Heart right ventricle (tissue), 16 donors: ENCODE data around the gene GPR157. TPM values are rescaled to one million over a fixed set of nuclear protein-coding genes. Genes with fewer than 3 reads are reported as not detected.

Source experiments
- ATAC-seq, 8 donors: fragments of 200-7000 bp; cut with Tn5 transposase; one replicate each; pipeline ENCODE4 v1.9.1; 2020; ENCODE audit warnings: mild to moderate bottlenecking in 8 of 8, moderate library complexity in 8 of 8, moderate number of reproducible peaks in 1 of 8
- DNase-seq, 2 donors: peaks; one replicate each; pipeline ENCODE4 v3.0.0-alpha.2; 2020
- H3K27ac ChIP-seq, 10 donors: fragments of 200-600 bp; sonication (generic) in 2 of 10; one replicate each; pipeline versions ENCODE4 v1.5.0 to v1.8.0; 2020 to 2022; ENCODE audit warnings: mild to moderate bottlenecking in 3 of 10
- H3K27me3 ChIP-seq, 7 donors: fragments of 200-600 bp; one replicate each; pipeline ENCODE4 v1.8.0; 2021 to 2022; ENCODE audit warnings: mild to moderate bottlenecking in 2 of 7
- H3K36me3 ChIP-seq, 9 donors: fragments of 200-600 bp; sonication (generic) in 1 of 9; one replicate each; pipeline versions ENCODE4 v1.5.0 to v1.8.0; 2020 to 2022; ENCODE audit warnings: mild to moderate bottlenecking in 2 of 9
- H3K4me1 ChIP-seq, 9 donors: fragments of 200-600 bp; sonication (generic) in 1 of 9; one replicate each; pipeline versions ENCODE4 v1.5.0 to v1.8.0; 2020 to 2022; ENCODE audit warnings: mild to moderate bottlenecking in 4 of 9
- H3K4me3 ChIP-seq, 10 donors: fragments of 200-600 bp; sonication (generic) in 2 of 10; one replicate each; pipeline versions ENCODE4 v1.5.0 to v1.8.0; 2020 to 2022; ENCODE audit warnings: mild to moderate bottlenecking in 7 of 10, moderate library complexity in 2 of 10
- H3K9me3 ChIP-seq, 11 donors: fragments of 200-600 bp in 10 of 11; sonication (generic) in 2 of 11; one replicate each; pipeline versions ENCODE4 v1.5.0 to v1.8.0; 2013 to 2022; ENCODE audit warnings: mild to moderate bottlenecking in 2 of 11, control low read depth in 1 of 11, moderate library complexity in 1 of 11
- WGBS, 2 donors: extraction: QIAGEN DNeasy Blood & Tissue Kit; methylation state at CpG; one replicate each; pipeline ENCODE4 v1.1.7; 2013; ENCODE audit warnings: inconsistent platforms in 1 of 2; 5-methylcytosine and 5-hydroxymethylcytosine counted together
- intact Hi-C, 10 donors: fragments of 100-400 bp; cut with DNase I; formaldehyde crosslinking; loops; one replicate each; pipeline versions ENCODE4 v1.11.1 to v1.14.2; 2022
- polyA plus RNA-seq, 2 donors: library from polyadenylated mRNA; stranded (reverse); fragments of 200-250 nt; gene quantifications; one replicate each; pipeline ENCODE4 v1.2.3, GENCODE V29; 2013
- total RNA-seq, 10 donors: library from RNA; stranded (reverse); fragmentation: NEBNext Ultra II Directional in 3 of 10; extraction: Animal tissue kit (Norgen Biotek cat#: 25700) in 3 of 10; gene quantifications; one replicate each; pipeline versions ENCODE4 v1.2.1 to v1.2.4, GENCODE V29; 2021 to 2023
- TF ChIP-seq, protein P1 (sequence below), 9 donors: fragments of 200-600 bp; sonication (generic) in 2 of 9; IDR thresholded peaks; one replicate each; pipeline versions ENCODE4 v1.5.0 to v1.8.0; 2021 to 2022; ENCODE audit warnings: antibody characterized with exemption in 9 of 9, mild to moderate bottlenecking in 5 of 9, moderate library complexity in 1 of 9
- donor health status: Arrhythmogenic right ventricular cardiomyopathy.
- donor health status: ischemic (EF 13 %, LVEDD 7.1; RV severe dilation, severe dysfunction).
- donor health status: healthy with polysubstance abuse.
- donor health status: DM: no; HTN: yes; CAD: no.
- donor health status: DM: no; HTN: no; CAD: no.
- donor health status: ischemic (EF 25% LVEDD 6.9; RV normal size, moderate dysfunction).
- donor health status: ischemic (EF 25% LVEDD 5.7; RV mildly dilated, moderate dysfunction).
- donor health status: healthy.
- donor health status: DM: yes; HTN: yes; CAD: no.
- donor health status: Ischemic cardiomyopathy.
- donor health status: ischemic (EF 35%, LVEDD 5.7; RV mildly dilated, moderate dysfunction).
- donor health status: nonischemic (EF 11% LVEDD 7.7; RV severe dilation, severe dysfunction).
- donor health status: DM: yes; HTN: yes; CAD: no.
- donor health status: PGD.
- donor health status: ischemic (EF 29% LVEDD 5.4; RV normal size, mild dysfunction).
- donor health status: nonischemic (EF 23%, LVEDD 6.1; RV moderate dilation, normal function).

GPR157 gene
- total and polyA plus RNA-seq, 12 donors: 5.1 to 69.1 (median 36.2) TPM

DNA sequence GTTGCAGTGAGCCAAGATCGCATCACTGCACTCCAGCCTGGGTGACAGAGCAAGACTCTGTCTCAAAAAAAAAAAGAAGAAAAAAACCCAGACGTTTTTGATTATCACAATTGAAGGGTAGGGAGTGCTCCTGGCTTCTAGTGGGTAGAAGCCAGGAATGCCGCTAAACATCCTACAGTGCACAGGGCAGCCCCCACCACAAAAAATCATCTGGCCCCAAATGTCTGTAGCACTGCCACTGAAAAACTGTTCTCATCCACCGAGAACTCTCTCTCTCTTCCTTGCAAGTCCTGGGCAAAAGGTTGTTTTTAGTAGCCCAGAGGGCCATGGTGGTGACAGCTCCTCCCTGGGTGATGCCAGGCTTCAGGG is 35.6 kb upstream of the GPR157 start:
- WGBS, 2 donors: 56 to 63% methylated on average over 4 of the region's 4 CpGs
- Histone ChIP-seq H3K4me3 (no peak overlapping the region), H3K27me3 (no peaks in the 10 kb centered on the region), H3K9me3 (no peaks in the 10 kb centered on the region), H3K4me1 (peaks cover 11 to 48% (median 26%) of the 10 kb centered on the region in 9 donors), H3K27ac (peak overlapping the region in 8 of 10 donors; percentile 63 to 91 (median 80)), H3K36me3 (peaks cover 0 to 13% (median 0%) of the 10 kb centered on the region in 9 donors)
- intact Hi-C loops: no loop called here
- DNase-seq (no peak), ATAC-seq (peak in 1 of 8 donors; percentile 4)
- TF ChIP-seq, protein P1, sequence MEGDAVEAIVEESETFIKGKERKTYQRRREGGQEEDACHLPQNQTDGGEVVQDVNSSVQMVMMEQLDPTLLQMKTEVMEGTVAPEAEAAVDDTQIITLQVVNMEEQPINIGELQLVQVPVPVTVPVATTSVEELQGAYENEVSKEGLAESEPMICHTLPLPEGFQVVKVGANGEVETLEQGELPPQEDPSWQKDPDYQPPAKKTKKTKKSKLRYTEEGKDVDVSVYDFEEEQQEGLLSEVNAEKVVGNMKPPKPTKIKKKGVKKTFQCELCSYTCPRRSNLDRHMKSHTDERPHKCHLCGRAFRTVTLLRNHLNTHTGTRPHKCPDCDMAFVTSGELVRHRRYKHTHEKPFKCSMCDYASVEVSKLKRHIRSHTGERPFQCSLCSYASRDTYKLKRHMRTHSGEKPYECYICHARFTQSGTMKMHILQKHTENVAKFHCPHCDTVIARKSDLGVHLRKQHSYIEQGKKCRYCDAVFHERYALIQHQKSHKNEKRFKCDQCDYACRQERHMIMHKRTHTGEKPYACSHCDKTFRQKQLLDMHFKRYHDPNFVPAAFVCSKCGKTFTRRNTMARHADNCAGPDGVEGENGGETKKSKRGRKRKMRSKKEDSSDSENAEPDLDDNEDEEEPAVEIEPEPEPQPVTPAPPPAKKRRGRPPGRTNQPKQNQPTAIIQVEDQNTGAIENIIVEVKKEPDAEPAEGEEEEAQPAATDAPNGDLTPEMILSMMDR (IDR thresholded peaks at IDR 0.05): no peak

DNA sequence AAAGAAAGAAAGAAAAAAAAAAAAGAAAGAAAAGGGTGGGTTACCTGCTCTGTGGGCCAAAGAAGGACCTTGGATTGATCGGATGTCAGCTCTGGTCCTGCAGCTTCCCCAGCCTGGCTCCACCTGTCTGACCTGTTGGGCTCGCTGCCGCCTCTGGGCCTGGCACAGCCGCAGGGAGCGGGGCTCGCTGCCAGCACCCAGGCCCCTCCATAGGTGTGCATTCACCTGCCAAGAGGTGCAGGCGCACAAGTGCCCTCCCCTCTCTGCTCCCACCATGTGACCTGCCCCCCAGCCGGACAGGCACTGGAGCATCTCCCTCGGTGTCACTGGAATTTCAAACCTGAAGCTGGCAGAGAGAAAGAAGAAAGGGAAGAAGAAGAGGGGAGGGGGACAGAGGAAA is 33.1 kb upstream of the GPR157 start:
- peaks cover 11 to 48% (median 26%) of the 10 kb centered on the region in 9 donors for H3K4me1 ChIP-seq
- H3K36me3 ChIP-seq: no peaks in the 10 kb centered on the region
- intact Hi-C loops: no loop called here
- peak overlapping the region in 5 of 10 donors; percentile 77 to 91 (median 86) for H3K27ac ChIP-seq
- no peaks in the 10 kb centered on the region for H3K9me3 ChIP-seq
- H3K4me3 ChIP-seq: no peak overlapping the region
- 85 to 91% methylated on average over 7 of the region's 9 CpGs for WGBS, 2 donors
- TF ChIP-seq, protein P1 (IDR thresholded peaks at IDR 0.05): no peak
- ATAC-seq (no peak), DNase-seq (no peak)
- no peaks in the 10 kb centered on the region for H3K27me3 ChIP-seq

DNA sequence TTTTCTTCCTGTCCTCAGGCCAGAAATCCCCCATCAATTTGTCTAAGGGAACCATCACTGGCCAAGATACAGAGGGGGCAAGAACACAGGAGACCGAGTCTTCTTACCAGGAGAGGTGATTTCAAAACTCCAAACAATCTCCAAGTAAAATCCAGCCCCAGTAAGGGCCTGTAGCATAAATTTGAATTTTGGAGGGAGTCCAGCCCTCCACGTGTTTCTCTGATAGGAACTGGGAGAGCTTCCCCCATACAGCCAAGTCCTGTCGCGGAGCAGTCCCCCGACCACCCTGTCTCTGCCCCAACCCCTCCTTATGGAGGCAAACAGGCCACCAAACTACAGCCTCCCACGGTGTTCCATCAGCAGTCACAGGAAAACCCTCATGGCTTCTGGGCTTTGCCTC is 32.4 kb upstream of the GPR157 start:
- intact Hi-C loops: no loop called here
- Histone ChIP-seq H3K36me3 (no peaks in the 10 kb centered on the region), H3K4me3 (no peak overlapping the region), H3K9me3 (no peaks in the 10 kb centered on the region), H3K27me3 (no peaks in the 10 kb centered on the region), H3K4me1 (peaks cover 11 to 46% (median 26%) of the 10 kb centered on the region in 9 donors), H3K27ac (no peak overlapping the region)
- 61% methylated on average over 6 of the region's 6 CpGs for WGBS, 2 donors
- ATAC-seq (no peak), DNase-seq (no peak)
- TF ChIP-seq, protein P1 (IDR thresholded peaks at IDR 0.05): no peak

DNA sequence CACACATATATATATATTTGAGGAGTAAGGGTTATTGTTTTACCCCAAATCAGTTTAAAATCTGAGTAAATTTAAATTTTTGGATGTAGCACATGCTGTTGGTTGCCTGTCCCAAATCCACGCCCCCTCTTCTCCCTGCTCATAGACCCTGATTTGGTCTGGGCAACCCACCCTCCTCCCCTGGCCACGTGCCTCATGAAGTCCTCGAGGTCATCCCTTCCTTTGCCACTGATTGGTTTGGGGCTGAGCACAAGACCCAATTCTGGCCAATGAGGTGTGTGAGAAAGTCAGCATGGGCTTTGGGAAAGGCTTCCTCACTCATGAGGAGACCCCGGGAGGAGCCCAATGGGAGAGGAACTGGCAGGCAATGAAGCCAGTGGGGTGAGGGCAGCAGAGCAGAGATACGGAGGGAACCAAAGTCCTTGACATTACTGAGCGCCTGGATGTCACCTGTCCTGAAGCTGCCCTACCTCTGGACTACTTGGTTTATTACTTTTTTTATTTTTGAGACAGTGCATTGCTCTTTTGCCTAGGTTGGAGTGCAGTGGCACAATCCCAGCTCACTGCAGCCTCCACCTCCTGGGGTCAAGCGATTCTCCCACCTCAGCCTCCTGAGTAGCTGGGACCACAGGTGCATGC is 31.3 kb upstream of the GPR157 start:
- TF ChIP-seq, protein P1 (IDR thresholded peaks at IDR 0.05): no peak
- 95 to 96% methylated on average over 7 of the region's 7 CpGs for WGBS, 2 donors
- Histone ChIP-seq H3K4me1 (peaks cover 11 to 40% (median 26%) of the 10 kb centered on the region in 9 donors), H3K9me3 (no peaks in the 10 kb centered on the region), H3K27me3 (no peaks in the 10 kb centered on the region), H3K27ac (no peak overlapping the region), H3K36me3 (no peaks in the 10 kb centered on the region), H3K4me3 (no peak overlapping the region)
- DNase-seq: no peak
- no peak for ATAC-seq
- intact Hi-C loops: no loop called here
